ENCODE results near the gene LMNB1. TPM values are rescaled to one million over a fixed set of nuclear protein-coding genes. Genes with fewer than 3 reads are reported as not detected.
A peak's percentile ranks its signal among the peaks of the same experiment; 100 is the strongest.

Gene LMNB1
- total RNA-seq, 3 donors from 2014 or later: 4.8 to 6.4 (median 5.2) TPM

DNA sequence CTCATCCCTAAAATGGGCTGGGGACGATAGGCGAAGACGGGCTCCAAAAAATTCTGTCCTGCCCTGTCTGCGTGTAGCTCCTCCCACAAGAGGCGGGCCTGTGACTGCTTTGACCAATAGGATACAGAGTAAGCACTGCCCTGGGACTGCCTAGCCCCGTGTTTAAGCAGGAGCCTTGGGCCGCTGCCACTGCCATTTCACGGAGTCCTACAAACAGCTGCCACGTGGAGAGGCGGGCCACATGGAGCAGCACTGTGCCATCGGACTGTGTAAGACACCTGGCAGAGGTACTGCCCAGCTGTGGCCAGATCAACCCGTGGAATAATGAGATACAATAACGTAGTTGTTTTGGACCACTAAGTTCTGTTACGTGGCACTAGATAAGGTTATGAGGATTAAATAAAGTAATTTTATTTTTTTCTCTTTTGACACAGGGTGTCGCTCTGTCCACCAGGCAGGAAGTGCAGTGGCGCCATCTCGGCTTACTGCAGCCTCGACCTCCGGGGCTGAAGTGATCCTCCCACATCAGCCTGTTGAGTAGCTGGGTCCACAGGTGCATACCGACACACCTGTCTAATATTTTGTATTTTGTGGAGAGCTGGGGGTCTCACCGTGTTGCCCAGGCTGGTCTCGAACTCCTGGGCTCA is 87.2 kb downstream of the LMNB1 start:
- Histone ChIP-seq H3K4me3 (no peak overlapping the region), H3K27ac (no peak overlapping the region), H3K4me1 (no peaks in the 10 kb centered on the region), H3K9me3 (no peaks in the 10 kb centered on the region), H3K27me3 (no peaks in the 10 kb centered on the region), H3K36me3 (no peaks in the 10 kb centered on the region)
- intact Hi-C loops (cut with DNase I; ENCODE audit: low total_unique reads): no loop called here
- DNase-seq (ENCODE audit: low spot score in 2 of 2): no peak
- TF ChIP-seq POLR2A (IDR thresholded peaks at IDR 0.05) (no peak), POLR2AphosphoS5 (IDR thresholded peaks at IDR 0.05) (no peak)
- TF ChIP-seq, protein P1, sequence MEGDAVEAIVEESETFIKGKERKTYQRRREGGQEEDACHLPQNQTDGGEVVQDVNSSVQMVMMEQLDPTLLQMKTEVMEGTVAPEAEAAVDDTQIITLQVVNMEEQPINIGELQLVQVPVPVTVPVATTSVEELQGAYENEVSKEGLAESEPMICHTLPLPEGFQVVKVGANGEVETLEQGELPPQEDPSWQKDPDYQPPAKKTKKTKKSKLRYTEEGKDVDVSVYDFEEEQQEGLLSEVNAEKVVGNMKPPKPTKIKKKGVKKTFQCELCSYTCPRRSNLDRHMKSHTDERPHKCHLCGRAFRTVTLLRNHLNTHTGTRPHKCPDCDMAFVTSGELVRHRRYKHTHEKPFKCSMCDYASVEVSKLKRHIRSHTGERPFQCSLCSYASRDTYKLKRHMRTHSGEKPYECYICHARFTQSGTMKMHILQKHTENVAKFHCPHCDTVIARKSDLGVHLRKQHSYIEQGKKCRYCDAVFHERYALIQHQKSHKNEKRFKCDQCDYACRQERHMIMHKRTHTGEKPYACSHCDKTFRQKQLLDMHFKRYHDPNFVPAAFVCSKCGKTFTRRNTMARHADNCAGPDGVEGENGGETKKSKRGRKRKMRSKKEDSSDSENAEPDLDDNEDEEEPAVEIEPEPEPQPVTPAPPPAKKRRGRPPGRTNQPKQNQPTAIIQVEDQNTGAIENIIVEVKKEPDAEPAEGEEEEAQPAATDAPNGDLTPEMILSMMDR (IDR thresholded peaks at IDR 0.05): no peak

- H3K4me1 ChIP-seq: no peaks in the 10 kb centered on the region
- no peak overlapping the region for H3K27ac ChIP-seq
- intact Hi-C loops (cut with DNase I; ENCODE audit: low total_unique reads): no loop called here
- H3K4me3 ChIP-seq: no peak overlapping the region
- TF ChIP-seq, protein P1 (IDR thresholded peaks at IDR 0.05): no peak
- no peak for TF ChIP-seq POLR2A (IDR thresholded peaks at IDR 0.05)
- H3K9me3 ChIP-seq: no peaks in the 10 kb centered on the region
- DNase-seq (ENCODE audit: low spot score in 2 of 2): no peak
- H3K36me3 ChIP-seq: no peaks in the 10 kb centered on the region
- no peaks in the 10 kb centered on the region for H3K27me3 ChIP-seq
These were observed 88.4 kb downstream of the LMNB1 start for GRCh38 chr5:126865299-126865698.

- Histone ChIP-seq H3K27me3 (no peaks in the 10 kb centered on the region), H3K27ac (no peak overlapping the region), H3K4me1 (no peaks in the 10 kb centered on the region), H3K4me3 (no peak overlapping the region), H3K9me3 (no peaks in the 10 kb centered on the region), H3K36me3 (no peaks in the 10 kb centered on the region)
- no peak for DNase-seq (ENCODE audit: low spot score in 2 of 2)
- TF ChIP-seq, protein P1 (IDR thresholded peaks at IDR 0.05): no peak
- no peak for TF ChIP-seq POLR2A (IDR thresholded peaks at IDR 0.05)
- TF ChIP-seq POLR2AphosphoS5 (IDR thresholded peaks at IDR 0.05): no peak
- intact Hi-C loops (cut with DNase I; ENCODE audit: low total_unique reads): no loop called here
These were observed 90.1 kb downstream of the LMNB1 start for GRCh38 chr5:126866851-126867636.

DNA sequence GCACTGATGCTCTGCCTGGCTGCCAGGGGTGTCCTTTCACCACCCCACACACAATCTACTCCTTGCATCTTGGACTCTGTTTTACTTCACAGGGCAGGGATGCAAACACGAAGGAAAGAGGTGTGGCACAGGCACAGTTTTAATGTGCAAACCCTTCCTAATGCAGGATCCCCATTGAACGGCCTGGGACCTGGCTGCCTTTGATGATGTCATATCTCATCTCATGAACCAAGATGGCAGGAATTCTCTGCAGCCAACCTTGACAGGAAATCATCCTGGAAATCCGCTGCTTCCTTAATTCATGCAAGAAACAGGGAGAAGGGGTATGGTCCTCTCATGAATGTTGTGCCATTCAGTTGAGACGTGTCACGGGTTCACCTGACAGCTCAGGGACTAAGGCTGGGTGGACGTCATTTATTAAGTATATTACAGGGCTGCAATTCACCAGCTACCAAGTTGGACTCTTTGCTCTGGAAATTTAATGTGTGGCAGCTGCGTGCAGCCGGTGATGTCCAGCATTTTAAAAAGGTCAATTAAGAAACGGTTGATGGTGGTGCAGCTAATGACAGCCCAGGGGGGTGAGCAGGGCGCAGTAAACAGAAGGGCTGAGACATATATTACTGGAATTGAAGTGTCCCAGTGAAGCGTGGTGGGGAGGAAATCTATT is 91.5 kb downstream of the LMNB1 start:
- intact Hi-C loops (cut with DNase I; ENCODE audit: low total_unique reads): no loop called here
- Histone ChIP-seq H3K27me3 (no peaks in the 10 kb centered on the region), H3K9me3 (no peaks in the 10 kb centered on the region), H3K4me3 (no peak overlapping the region), H3K36me3 (no peaks in the 10 kb centered on the region), H3K4me1 (no peaks in the 10 kb centered on the region), H3K27ac (no peak overlapping the region)
- no peak for DNase-seq (ENCODE audit: low spot score in 2 of 2)
- TF ChIP-seq POLR2A (IDR thresholded peaks at IDR 0.05) (no peak), POLR2AphosphoS5 (IDR thresholded peaks at IDR 0.05) (no peak)

- no peaks in the 10 kb centered on the region for H3K36me3 ChIP-seq
- no peaks in the 10 kb centered on the region for H3K9me3 ChIP-seq
- H3K4me3 ChIP-seq: peak overlapping the region in 2 of 3 donors; percentile 10 to 37
- H3K4me1 ChIP-seq: no peaks in the 10 kb centered on the region
- TF ChIP-seq POLR2AphosphoS5 (IDR thresholded peaks at IDR 0.05): no peak
- no peak for TF ChIP-seq POLR2A (IDR thresholded peaks at IDR 0.05)
- H3K27me3 ChIP-seq: no peaks in the 10 kb centered on the region
- intact Hi-C loops (cut with DNase I; ENCODE audit: low total_unique reads): no loop called here
- no peak for DNase-seq (ENCODE audit: low spot score in 2 of 2)
- H3K27ac ChIP-seq: no peak overlapping the region
These were observed 92.1 kb downstream of the LMNB1 start for GRCh38 chr5:126869005-126869451.

DNA sequence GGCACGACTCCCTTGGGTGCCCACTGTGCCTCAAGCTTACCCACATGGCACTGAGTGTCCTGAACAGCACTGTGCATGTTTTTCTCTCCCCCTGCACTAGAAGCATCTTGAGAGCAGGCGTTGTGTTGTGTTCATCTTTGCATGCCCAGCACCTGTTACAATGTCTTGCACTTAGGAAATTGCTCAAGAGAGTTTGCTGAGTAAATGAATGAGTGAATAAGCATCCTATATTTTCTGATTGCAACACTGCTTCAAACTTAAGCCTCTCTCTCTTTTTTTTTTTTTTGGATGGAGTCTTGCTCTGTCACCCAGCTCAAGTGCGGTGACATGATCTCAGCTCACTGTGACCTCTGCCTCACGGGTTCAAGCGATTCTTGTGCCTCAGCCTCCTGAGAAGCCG is 94.5 kb downstream of the LMNB1 start:
- intact Hi-C loops (cut with DNase I; ENCODE audit: low total_unique reads): no loop called here
- Histone ChIP-seq H3K9me3 (no peaks in the 10 kb centered on the region), H3K36me3 (no peaks in the 10 kb centered on the region), H3K4me1 (no peaks in the 10 kb centered on the region), H3K27ac (no peak overlapping the region), H3K4me3 (no peak overlapping the region), H3K27me3 (no peaks in the 10 kb centered on the region)
- no peak for DNase-seq (ENCODE audit: low spot score in 2 of 2)
- TF ChIP-seq, protein P1 (IDR thresholded peaks at IDR 0.05): no peak
- TF ChIP-seq POLR2A (IDR thresholded peaks at IDR 0.05) (no peak), POLR2AphosphoS5 (IDR thresholded peaks at IDR 0.05) (no peak)
